AG09309 (cell line): ENCODE results near the gene RASGRF1.

ENCODE experiments used
- DNase-seq: peaks from one replicate; pipeline ENCODE4 v3.0.0-alpha.2; 2010; ENCODE audit warnings: low read depth
- H3K4me3 ChIP-seq: 2 replicates; pipeline ENCODE4 v1.5.1; 2011; ENCODE audit warnings: mild to moderate bottlenecking, low read depth, low read length, moderate library complexity; ENCODE audit not compliant: control insufficient read depth
- TF ChIP-seq, protein P1 (sequence below): IDR thresholded peaks from 2 replicates; pipeline ENCODE4 v1.5.1; 2011; ENCODE audit warnings: mild to moderate bottlenecking, low read depth, low read length, inconsistent platforms; ENCODE audit not compliant: insufficient read depth, control insufficient read depth; ENCODE audit errors: missing control alignments

RASGRF1 gene

DNA sequence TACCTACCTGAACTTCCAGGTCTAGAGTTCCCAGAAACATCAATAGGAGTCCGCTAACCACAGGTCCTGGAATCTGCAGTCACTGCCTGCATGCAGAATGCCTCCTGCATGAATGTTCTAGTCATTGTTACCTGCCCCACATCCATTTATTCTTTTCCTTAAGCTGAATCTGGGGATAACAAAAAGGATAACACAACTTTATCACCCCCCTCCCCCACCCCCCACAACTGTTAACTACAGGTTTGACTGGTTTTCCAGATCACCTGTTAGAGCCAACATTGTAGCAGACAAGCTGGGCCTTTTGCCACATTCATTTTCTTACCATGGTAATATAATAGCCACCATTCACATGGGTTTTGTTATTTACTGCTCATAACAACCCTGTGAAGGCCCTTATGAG lies 141.1 kb downstream of the RASGRF1 start:
- no peak overlapping the region for H3K4me3 ChIP-seq
- TF ChIP-seq, protein P1, sequence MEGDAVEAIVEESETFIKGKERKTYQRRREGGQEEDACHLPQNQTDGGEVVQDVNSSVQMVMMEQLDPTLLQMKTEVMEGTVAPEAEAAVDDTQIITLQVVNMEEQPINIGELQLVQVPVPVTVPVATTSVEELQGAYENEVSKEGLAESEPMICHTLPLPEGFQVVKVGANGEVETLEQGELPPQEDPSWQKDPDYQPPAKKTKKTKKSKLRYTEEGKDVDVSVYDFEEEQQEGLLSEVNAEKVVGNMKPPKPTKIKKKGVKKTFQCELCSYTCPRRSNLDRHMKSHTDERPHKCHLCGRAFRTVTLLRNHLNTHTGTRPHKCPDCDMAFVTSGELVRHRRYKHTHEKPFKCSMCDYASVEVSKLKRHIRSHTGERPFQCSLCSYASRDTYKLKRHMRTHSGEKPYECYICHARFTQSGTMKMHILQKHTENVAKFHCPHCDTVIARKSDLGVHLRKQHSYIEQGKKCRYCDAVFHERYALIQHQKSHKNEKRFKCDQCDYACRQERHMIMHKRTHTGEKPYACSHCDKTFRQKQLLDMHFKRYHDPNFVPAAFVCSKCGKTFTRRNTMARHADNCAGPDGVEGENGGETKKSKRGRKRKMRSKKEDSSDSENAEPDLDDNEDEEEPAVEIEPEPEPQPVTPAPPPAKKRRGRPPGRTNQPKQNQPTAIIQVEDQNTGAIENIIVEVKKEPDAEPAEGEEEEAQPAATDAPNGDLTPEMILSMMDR = no peak
- DNase-seq = no peak

DNA sequence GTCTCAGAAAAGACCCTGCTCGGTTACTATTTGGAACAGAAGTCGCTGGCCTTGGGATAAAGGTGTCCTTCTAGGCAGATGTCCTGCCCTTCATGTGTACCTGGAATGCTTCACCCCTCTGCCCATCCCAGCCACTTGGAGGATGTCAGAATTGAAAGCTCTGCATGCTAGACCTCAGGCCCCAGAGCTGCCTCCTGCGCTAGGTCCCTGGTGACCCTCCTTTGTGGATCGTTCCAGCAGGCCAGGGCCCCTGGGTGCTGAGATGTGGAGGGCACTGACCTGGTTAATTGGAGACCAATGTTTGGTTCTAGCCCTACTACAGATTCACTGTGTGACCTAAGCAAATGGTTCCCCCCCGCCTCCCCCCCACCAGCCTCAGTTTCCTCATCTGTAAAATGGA lies 143.1 kb downstream of the RASGRF1 start:
- TF ChIP-seq, protein P1 = no peak
- no peak for DNase-seq
- H3K4me3 ChIP-seq = no peak overlapping the region

- no peak for DNase-seq
- no peak overlapping the region for H3K4me3 ChIP-seq
- TF ChIP-seq, protein P1 = no peak
Observed at GRCh38 chr15:78946493-78946892, 144.1 kb downstream of the RASGRF1 start.

- DNase-seq = no peak
- H3K4me3 ChIP-seq = peak within 1 kb of the TSS; percentile 40
- TF ChIP-seq, protein P1 = no peak
Observed at GRCh38 chr15:78944669-78945407, 145.7 kb downstream of the RASGRF1 start, which contains the start of gene CTSH. Gene CTSH (minus strand): TSS chr15:78945046. CDS start chr15:78944981, 65 bp downstream.

DNA sequence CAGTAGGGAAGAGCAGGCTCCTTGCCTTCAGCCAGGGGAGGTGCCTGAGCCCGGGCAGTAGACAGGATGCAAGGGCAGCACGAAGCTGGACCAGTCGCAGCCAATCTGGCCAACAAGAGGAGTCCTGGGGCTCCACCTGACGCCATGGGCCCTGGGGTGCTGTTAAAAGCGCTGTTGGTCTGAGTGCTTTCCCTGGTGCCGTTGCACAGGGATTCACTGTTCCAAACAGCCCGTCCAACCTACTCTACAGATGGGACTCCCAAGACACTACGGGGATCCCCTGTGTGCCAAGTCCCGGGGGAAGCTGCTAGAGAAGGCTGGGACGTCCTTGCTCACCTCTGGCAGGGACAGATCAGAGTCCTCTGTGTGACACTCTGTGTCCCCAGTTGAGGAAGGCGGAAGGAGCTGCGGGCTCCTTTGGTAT lies 146.4 kb downstream of the RASGRF1 start:
- TF ChIP-seq, protein P1 = no peak
- DNase-seq = no peak
- H3K4me3 ChIP-seq = no peak overlapping the region; the same call in 1 of the 2 replicates

GRCh38 chr15:78943692-78944091 lies 146.9 kb downstream of the RASGRF1 start:
- DNase-seq = no peak
- no peak overlapping the region for H3K4me3 ChIP-seq
- TF ChIP-seq, protein P1 = no peak
